Limb (tissue), 2 donors: ENCODE results near the gene PELI1.
A peak's percentile ranks its signal among the peaks of the same experiment; 100 is the strongest.

Experiments
- DNase-seq, 2 donors: peaks; one replicate each; pipeline ENCODE4 v3.0.0-alpha.2; 2016; ENCODE audit errors: extremely low spot score in 2 of 2

PELI1 gene

DNA sequence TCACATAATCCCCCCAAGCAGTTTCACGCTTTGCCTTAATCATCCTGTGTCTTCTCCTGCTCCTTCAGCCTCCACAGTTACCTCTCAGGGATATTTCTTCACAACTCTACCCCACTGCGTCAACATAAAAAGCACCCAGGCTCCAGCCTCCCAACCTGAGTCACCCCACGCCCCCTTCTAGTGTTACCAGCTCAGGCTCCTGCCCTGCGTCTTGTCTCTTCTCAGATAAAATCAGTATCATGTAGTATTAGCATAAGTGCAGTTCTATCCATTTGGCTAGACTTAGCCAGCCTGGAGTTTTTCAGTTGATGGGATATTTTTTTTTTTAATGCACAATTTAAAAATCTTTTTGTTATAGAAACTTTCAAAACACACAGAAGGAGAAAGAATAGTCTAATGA lies 9.6 kb upstream of the PELI1 start:
- DNase-seq, result no peak

GRCh38 chr2:64151476-64151875 lies 7.3 kb upstream of the PELI1 start:
- no peak for DNase-seq

DNA sequence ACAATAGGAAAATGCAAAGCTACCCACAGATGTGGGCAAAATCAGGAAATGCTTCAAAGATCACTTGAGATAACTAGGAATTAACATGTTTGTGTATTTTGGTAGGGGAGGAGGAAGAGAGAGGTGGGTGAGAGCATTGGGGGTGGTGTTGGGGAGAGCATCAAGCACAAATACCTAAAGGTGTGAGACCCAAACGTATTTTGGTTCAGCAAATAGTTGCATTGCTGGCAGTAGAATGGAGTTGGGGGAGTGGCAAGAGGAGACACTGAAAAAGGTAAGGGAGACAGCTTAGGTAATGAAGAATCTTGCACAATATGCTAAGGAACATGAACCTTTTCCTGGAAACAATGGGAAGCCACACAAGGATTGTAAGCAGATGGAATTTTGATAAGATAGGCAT lies 1.5 kb upstream of the PELI1 start:
- no peak for DNase-seq

GRCh38 chr2:64145119-64145518 lies 899 bp upstream of the PELI1 start:
- DNase-seq, result no peak

- DNase-seq, result peak in 1 of 2 donors; percentile 78
Observed at GRCh38 chr2:64143169-64144056, 807 bp downstream of the PELI1 start.

- peak in 1 of 2 donors; percentile 34 for DNase-seq
Observed at GRCh38 chr2:64142741-64143168, 1.5 kb downstream of the PELI1 start.

DNA sequence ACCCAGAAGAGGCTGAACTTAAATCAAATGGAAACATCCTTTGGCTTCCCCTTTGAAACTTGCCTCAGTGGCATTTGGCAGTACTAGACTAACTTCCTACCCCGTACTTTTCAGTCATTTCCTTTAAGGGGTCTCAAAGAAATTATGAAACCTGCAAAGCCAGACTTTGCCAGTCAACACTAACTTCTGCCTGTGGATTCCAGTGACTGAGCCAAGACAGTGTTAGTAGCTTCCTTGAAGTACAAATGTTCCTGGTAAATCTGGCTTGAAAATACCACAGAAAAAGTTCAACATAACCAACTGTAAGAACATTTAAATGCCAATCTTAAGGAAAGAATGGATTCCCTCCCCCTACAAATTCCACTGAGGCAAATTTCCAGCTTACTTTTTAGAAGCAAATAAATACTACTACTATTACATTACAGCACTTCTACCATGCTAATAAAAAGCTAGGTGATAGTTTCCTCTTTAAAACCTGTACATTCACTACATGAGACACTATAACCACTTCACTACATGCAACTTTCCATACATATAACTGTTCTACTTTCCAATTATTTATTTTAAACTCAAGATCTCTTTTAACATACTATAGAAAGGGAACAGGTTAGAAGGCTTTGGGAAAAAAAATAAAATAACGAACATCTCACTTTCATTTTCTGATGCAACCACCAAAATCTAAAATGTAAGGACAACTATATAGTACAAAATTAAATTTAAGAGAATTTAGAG lies 2.4 kb downstream of the PELI1 start:
- no peak for DNase-seq

GRCh38 chr2:64140665-64141200 lies 3.5 kb downstream of the PELI1 start:
- DNase-seq, result no peak

GRCh38 chr2:64139956-64140355 lies 4.3 kb downstream of the PELI1 start:
- no peak for DNase-seq

GRCh38 chr2:64137996-64138395 lies 6.2 kb downstream of the PELI1 start:
- DNase-seq, result no peak

GRCh38 chr2:64137567-64137966 lies 6.7 kb downstream of the PELI1 start:
- DNase-seq, result no peak

DNA sequence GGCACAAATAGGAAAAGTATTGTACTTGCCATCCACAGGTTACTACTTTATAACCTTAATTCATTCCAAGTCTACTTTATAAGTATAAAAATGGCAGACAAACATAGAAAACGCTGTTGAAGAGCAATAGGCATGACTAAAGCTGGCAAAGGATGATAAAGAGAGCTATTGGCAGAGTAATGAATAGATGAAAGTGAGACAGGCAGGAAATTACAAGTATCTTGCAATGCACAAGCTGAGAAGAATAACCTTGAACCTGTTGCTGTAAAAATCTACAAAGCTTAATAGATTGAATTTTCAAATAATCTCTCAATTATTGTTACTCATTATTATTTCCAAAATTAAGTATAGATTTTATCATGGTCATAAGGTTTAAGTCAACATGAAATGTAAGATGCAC lies 8.8 kb downstream of the PELI1 start:
- DNase-seq, result no peak

GRCh38 chr2:64134813-64135212 lies 9.4 kb downstream of the PELI1 start:
- no peak for DNase-seq

DNA sequence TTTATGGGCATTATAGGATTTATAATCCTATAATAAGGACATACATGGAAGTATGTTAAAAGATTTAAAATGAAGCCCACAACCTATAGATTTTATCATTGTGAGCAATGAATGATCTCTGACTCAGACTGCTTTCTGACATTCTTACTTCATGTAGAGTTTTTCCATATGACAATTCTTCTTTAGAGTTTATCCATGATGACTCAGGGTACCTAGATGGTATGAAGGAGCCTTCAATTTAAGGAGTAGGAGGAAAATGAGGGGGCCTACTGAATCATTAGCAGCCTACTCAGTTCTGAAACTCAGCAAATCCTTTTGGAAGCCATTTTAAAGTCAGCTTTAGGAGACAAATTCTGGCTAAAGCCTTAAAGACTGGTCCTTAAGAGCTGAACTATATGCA lies 10.4 kb downstream of the PELI1 start:
- no peak for DNase-seq

GRCh38 chr2:64133354-64133753 lies 10.9 kb downstream of the PELI1 start:
- DNase-seq, result no peak

DNA sequence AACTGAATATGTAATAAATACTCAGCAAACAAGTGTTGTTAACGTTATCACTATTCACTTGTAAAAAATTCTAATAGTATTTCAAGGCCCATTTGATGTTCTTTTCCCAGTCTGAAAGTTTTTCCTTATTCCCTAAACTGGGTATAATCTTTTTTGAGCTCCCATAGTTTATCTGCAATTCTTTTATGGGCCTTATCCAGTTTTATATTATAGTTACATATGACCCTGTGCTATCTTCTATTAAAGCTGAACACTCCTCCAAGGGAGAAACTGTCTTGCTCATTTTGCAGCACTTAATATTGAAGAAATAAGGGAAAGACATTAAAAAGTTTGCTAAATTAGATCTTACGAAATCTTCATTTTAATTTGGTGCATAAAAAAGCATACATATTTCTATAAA lies 13.9 kb downstream of the PELI1 start:
- no peak for DNase-seq

DNA sequence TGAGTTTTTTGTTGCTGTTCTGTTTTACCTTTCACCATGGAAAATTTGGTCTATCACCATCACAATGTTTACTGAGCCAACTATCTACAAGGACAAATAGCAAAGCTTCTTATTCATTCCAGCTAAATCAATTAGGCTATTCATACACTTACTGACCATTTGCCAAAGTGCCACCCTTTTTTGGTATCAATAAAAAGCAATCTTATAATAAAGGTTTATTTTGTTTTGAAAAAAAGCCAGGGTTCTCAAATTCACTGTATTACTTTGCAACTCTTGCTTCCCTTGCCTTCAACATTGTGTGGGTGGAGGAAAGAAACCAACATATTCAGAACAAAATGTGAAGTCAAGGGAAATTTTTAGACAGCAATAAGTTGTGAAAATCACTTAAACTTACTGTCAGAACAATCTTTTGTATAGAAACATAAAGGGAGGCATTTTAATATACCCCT lies 15.3 kb downstream of the PELI1 start:
- no peak for DNase-seq

- no peak for DNase-seq
Observed at GRCh38 chr2:64128406-64128805, 15.8 kb downstream of the PELI1 start.

DNA sequence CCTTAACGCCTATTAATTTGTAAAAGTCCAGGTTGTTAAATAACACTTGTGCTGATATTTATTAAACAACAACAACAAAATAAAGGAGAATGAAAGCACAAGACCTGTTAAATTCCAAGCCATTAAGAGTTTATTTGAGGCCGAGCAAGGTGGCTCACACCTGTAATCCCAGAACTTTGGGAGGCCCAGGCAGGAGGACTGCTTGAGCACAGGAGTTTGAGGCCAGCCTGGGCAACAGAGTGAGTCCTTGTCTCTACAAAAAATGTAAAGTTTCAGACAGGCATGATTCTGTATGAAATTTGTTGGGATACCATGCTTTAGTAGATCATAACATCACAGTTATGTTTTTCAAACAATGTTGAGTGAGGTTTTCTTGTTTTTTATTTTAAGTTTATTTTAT lies 17.1 kb downstream of the PELI1 start:
- no peak for DNase-seq

DNA sequence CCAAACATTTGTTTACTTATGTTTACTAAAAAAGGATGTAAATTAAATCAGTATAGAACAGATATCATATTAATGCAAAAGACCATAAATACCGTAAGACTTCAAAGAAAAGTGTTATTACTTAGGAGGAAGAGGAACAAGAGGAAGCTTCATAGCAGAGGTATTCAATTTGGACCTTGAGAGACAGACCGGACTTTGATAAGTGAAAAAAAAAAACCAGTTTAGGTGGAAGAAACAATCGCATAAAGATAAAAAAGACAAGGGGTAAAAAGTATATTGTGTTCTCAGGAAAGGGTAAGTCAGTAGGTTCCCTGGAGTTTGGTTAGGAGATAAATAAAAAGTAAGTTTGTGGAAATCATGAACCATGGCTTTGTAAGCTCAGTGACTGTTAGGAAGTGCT lies 17.6 kb downstream of the PELI1 start:
- no peak for DNase-seq

GRCh38 chr2:64124571-64124970 lies 19.6 kb downstream of the PELI1 start:
- no peak for DNase-seq

DNA sequence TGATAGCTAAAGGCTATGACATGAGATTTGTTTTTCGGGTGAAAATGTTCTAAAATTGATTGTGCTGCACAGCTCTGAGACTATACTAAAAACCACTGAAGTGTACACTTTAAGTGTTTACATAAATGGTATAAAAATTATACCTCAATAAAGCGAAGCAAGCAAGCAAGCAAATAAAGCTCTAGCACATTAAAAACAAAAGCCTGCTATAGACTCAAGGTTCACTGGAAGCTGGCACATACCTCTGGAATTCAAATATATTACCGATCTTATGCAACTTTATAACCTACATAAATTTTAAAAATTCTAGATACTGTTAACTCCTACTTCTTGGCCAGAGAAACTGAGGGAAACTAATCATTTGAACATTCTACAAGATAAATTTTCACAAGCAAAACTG lies 20.1 kb downstream of the PELI1 start:
- no peak for DNase-seq
